Smooth muscle cell (in vitro differentiated cells): Measurements from ENCODE around the gene BANK1. TPM values are rescaled to one million over a fixed set of nuclear protein-coding genes. Genes with fewer than 3 reads are reported as not detected.

Source experiments
- DNase-seq: peaks from one replicate; lab custom pipeline; 2025; ENCODE audit not compliant: unreplicated experiment; lab: John Stamatoyannopoulos, UW
- H2AFZ ChIP-seq: fragments of 200-600 bp; sonication (generic); 2 replicates; pipeline ENCODE4 v1.6.0; 2016; ENCODE audit warnings: antibody characterized with exemption, low read depth, mild to moderate bottlenecking
- H3F3A ChIP-seq: fragments of 200-600 bp; sonication (generic); 2 replicates; pipeline ENCODE4 v1.6.0; 2017; ENCODE audit warnings: antibody characterized with exemption, low read depth
- H3K27ac ChIP-seq: fragments of 200-600 bp; sonication (generic); 2 replicates; pipeline ENCODE4 v1.5.1; 2016; ENCODE audit warnings: low read depth, mild to moderate bottlenecking
- H3K27me3 ChIP-seq: fragments of 200-600 bp; sonication (generic); 2 replicates; pipeline ENCODE4 v1.6.1; 2016; ENCODE audit warnings: low read depth, mild to moderate bottlenecking
- H3K36me3 ChIP-seq: fragments of 200-600 bp; sonication (generic); 2 replicates; pipeline ENCODE4 v1.5.1; 2016; ENCODE audit warnings: low read depth
- H3K4me1 ChIP-seq: fragments of 200-600 bp; sonication (generic); 2 replicates; pipeline ENCODE4 v1.5.1; 2016; ENCODE audit warnings: low read depth
- H3K4me2 ChIP-seq: fragments of 200-600 bp; sonication (generic); 2 replicates; pipeline ENCODE4 v1.6.0; 2016; ENCODE audit warnings: mild to moderate bottlenecking
- H3K4me3 ChIP-seq: fragments of 200-600 bp; sonication (generic); 2 replicates; pipeline ENCODE4 v1.5.1; 2016; ENCODE audit warnings: mild to moderate bottlenecking
- H3K79me2 ChIP-seq: fragments of 200-600 bp; sonication (generic); 2 replicates; pipeline ENCODE4 v1.6.0; 2016; ENCODE audit warnings: low read depth, mild to moderate bottlenecking
- H3K9ac ChIP-seq: fragments of 200-600 bp; sonication (generic); 2 replicates; pipeline ENCODE4 v1.6.0; 2016; ENCODE audit warnings: low read depth
- H3K9me3 ChIP-seq: fragments of 200-600 bp; sonication (generic); replicated peaks from 2 replicates; pipeline ENCODE4 v1.5.1; 2016; ENCODE audit warnings: low read depth
- H4K20me1 ChIP-seq: fragments of 200-600 bp; sonication (generic); 2 replicates; pipeline ENCODE4 v1.6.0; 2016; ENCODE audit warnings: low read depth
- CTCF ChIP-seq: fragments of 200-600 bp; sonication (generic); IDR thresholded peaks from 2 replicates; pipeline ENCODE4 v1.5.1; 2017; ENCODE audit warnings: borderline replicate concordance, mild to moderate bottlenecking, antibody characterized with exemption; ENCODE audit not compliant: insufficient read depth, poor library complexity, severe bottlenecking
- WGBS: methylation state at CpG from one replicate; pipeline ENCODE4 v1.1.7; 2016; ENCODE audit warnings: low lambda C conversion rate; 5-methylcytosine and 5-hydroxymethylcytosine counted together
- polyA plus RNA-seq: library from polyadenylated mRNA; unstranded; fragments of >200 nt; fragmentation: Nextera tagmentation; extraction: Ambion mirVana; gene quantifications from 2 replicates; pipeline ENCODE4 v1.2.1, GENCODE V29; 2016
- total RNA-seq: library from RNA; depleted of rRNA; stranded (reverse); fragments of >200 nt; gene quantifications from 2 replicates; pipeline ENCODE4 v1.2.3, GENCODE V29; 2014

BANK1 gene
- total and polyA plus RNA-seq, 2 experiments from 2014 or later, result 0.54 to 1.5 TPM

DNA sequence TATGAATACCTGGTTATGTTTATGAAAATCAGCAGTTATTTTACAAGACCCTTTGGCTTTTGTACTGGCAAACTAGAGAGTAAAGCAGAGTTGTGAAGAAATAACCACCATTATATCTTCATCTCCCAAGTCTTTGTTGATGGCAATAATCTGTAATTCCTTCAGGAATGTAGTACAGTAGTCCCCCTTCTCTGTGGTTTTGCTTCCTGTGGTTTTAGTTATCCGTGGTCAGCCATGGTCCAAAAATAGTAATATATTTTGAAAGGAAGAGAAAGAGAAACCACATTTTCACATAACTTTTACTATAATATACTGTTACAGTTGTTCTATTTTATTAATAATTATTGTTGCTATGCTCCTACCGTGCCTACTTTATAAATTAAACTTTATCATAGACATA, 27.8 kb downstream of the BANK1 start:
- Histone ChIP-seq H3K4me1 (peaks cover 12% of the 10 kb centered on the region), H3F3A (no peaks in the 10 kb centered on the region), H3K4me2 (peak overlapping the region; percentile 61), H4K20me1 (no peaks in the 10 kb centered on the region), H3K79me2 (no peaks in the 10 kb centered on the region), H3K27me3 (no peaks in the 10 kb centered on the region), H2AFZ (no peak overlapping the region), H3K4me3 (no peak overlapping the region), H3K9ac (no peak overlapping the region), H3K27ac (peak overlapping the region; percentile 9), H3K36me3 (peaks cover 8% of the 10 kb centered on the region), H3K9me3 (no peaks in the 10 kb centered on the region)
- DNase-seq, result no peak
- no peak for TF ChIP-seq CTCF
- WGBS, result 46% methylated on average over 2 of the region's 2 CpGs

DNA sequence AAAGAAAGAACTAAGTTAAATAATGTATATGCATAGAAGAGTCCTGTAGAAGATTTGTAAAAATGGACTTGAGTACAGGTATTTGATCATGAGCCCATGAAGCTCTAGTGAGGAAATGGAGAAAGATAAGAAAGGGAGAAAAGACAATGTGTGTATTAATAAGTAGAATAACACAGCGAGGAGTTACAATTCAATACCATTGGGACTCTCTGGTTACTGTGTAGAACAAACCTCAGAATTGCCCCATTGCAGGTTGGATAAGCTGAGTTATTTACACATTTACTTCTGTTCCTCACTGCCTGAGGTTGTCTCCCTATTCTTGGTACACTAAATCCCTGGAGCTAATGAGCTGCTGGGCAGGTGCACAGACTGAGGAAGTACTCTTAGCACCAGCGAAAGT, 33.3 kb downstream of the BANK1 start:
- Histone ChIP-seq H3F3A (no peaks in the 10 kb centered on the region), H2AFZ (no peak overlapping the region), H3K27ac (no peak overlapping the region), H3K4me3 (no peak overlapping the region), H4K20me1 (no peaks in the 10 kb centered on the region), H3K36me3 (peaks cover 8% of the 10 kb centered on the region), H3K27me3 (no peaks in the 10 kb centered on the region), H3K79me2 (no peaks in the 10 kb centered on the region), H3K9me3 (no peaks in the 10 kb centered on the region), H3K4me1 (peaks cover 8% of the 10 kb centered on the region), H3K4me2 (no peak overlapping the region), H3K9ac (no peak overlapping the region)
- WGBS, result 90% methylated on average over 2 of the region's 2 CpGs
- no peak for TF ChIP-seq CTCF
- DNase-seq, result no peak

DNA sequence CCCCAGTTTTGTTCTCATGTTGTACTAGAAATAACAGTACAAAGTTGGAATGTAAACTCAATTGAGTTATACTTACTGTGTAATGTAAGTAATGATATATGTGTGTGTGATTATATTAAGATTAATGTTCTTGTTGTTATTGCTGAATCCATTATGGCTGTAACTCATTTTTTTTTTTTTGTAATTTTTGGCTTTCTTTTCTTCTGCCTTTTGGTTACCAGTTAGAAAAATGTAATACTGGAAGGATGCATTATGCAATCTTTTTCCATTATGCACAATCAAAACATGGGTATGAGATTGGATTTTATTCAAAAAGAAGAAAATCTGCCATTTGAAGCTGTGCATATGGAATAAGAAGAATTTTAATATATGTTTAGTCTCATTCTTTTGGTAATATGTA, 34.0 kb downstream of the BANK1 start:
- Histone ChIP-seq H3F3A (no peaks in the 10 kb centered on the region), H3K36me3 (peaks cover 8% of the 10 kb centered on the region), H2AFZ (no peak overlapping the region), H3K27ac (no peak overlapping the region), H3K27me3 (no peaks in the 10 kb centered on the region), H3K79me2 (no peaks in the 10 kb centered on the region), H3K9me3 (no peaks in the 10 kb centered on the region), H4K20me1 (no peaks in the 10 kb centered on the region), H3K9ac (no peak overlapping the region), H3K4me2 (no peak overlapping the region), H3K4me1 (peaks cover 3% of the 10 kb centered on the region), H3K4me3 (no peak overlapping the region)
- DNase-seq, result no peak
- no peak for TF ChIP-seq CTCF

- H3K27me3 ChIP-seq, result no peaks in the 10 kb centered on the region
- WGBS, result 94% methylated on average over 2 of the region's 2 CpGs
- H3K36me3 ChIP-seq, result peaks cover 4% of the 10 kb centered on the region
- no peaks in the 10 kb centered on the region for H4K20me1 ChIP-seq
- no peak for TF ChIP-seq CTCF
- no peak overlapping the region for H3K27ac ChIP-seq
- H3K79me2 ChIP-seq, result no peaks in the 10 kb centered on the region
- no peaks in the 10 kb centered on the region for H3K4me1 ChIP-seq
- H3K9me3 ChIP-seq, result no peaks in the 10 kb centered on the region
- H3K4me3 ChIP-seq, result no peak overlapping the region
- no peak overlapping the region for H3K9ac ChIP-seq
- no peaks in the 10 kb centered on the region for H3F3A ChIP-seq
- H2AFZ ChIP-seq, result no peak overlapping the region
- no peak overlapping the region for H3K4me2 ChIP-seq
- no peak for DNase-seq
Measured at GRCh38 chr4:101825953-101826352, 35.4 kb downstream of the BANK1 start.
